HEK293 (cell line): ENCODE data around the gene LRRC23.

ENCODE experiments used
- BCL11B ChIP-seq: fragments of 450-650 bp; formaldehyde crosslinking; IDR thresholded peaks from 2 replicates; pipeline ENCODE4 v1.5.1; 2016; ENCODE audit warnings: low read depth, missing biosample characterization, missing genetic modification characterization
- GLIS1 ChIP-seq: fragments of 450-650 bp; formaldehyde crosslinking; IDR thresholded peaks from 2 replicates; pipeline ENCODE4 v1.5.1; 2016; ENCODE audit warnings: missing biosample characterization, missing genetic modification characterization
- KLF8 ChIP-seq: fragments of 450-650 bp; formaldehyde crosslinking; IDR thresholded peaks from 2 replicates; pipeline ENCODE4 v1.5.1; 2016; ENCODE audit warnings: missing biosample characterization, missing genetic modification characterization
- PRDM1 ChIP-seq: fragments of 450-650 bp; formaldehyde crosslinking; IDR thresholded peaks from 2 replicates; pipeline ENCODE4; 2016; ENCODE audit warnings: missing biosample characterization, missing genetic modification characterization
- SETDB1 ChIP-seq: IDR thresholded peaks from one replicate; pipeline ENCODE4 v1.6.1; 2017; ENCODE audit warnings: mild to moderate bottlenecking, low read length, moderate library complexity, mixed read lengths; ENCODE audit not compliant: insufficient read length
- SP7 ChIP-seq: fragments of 450-650 bp; formaldehyde crosslinking; IDR thresholded peaks from 2 replicates; pipeline ENCODE4 v1.5.1; 2016; ENCODE audit warnings: missing biosample characterization, missing genetic modification characterization
- ZBTB10 ChIP-seq: fragments of 450-650 bp; formaldehyde crosslinking; IDR thresholded peaks from 2 replicates; pipeline ENCODE4 v1.5.1; 2016; ENCODE audit warnings: missing biosample characterization, missing genetic modification characterization
- ZBTB11 ChIP-seq: fragments of 450-650 bp; formaldehyde crosslinking; conservative IDR thresholded peaks from 2 replicates; pipeline ENCODE4 v1.5.1; 2016; ENCODE audit warnings: low read depth, missing biosample characterization, missing genetic modification characterization
- ZEB2 ChIP-seq: fragments of 450-650 bp; formaldehyde crosslinking; IDR thresholded peaks from 2 replicates; pipeline ENCODE4 v1.5.1; 2016; ENCODE audit warnings: missing biosample characterization, missing genetic modification characterization
- ZNF174 ChIP-seq: fragments of 450-650 bp; formaldehyde crosslinking; IDR thresholded peaks from 2 replicates; pipeline ENCODE4 v1.5.0; 2017; ENCODE audit warnings: missing biosample characterization, mild to moderate bottlenecking, missing genetic modification characterization
- ZNF19 ChIP-seq: fragments of 450-650 bp; formaldehyde crosslinking; IDR thresholded peaks from 2 replicates; pipeline ENCODE4; 2016; ENCODE audit warnings: missing biosample characterization, missing genetic modification characterization, low read depth
- ZNF362 ChIP-seq: fragments of 450-650 bp; formaldehyde crosslinking; IDR thresholded peaks from 2 replicates; pipeline ENCODE4 v1.5.1; 2016; ENCODE audit warnings: missing biosample characterization, missing genetic modification characterization
- ZNF366 ChIP-seq: fragments of 450-650 bp; formaldehyde crosslinking; conservative IDR thresholded peaks from 2 replicates; pipeline ENCODE4 v1.5.1; 2016; ENCODE audit warnings: missing biosample characterization, missing genetic modification characterization
- ZNF416 ChIP-seq: fragments of 450-650 bp; formaldehyde crosslinking; IDR thresholded peaks from 2 replicates; pipeline ENCODE4 v1.5.1; 2016; ENCODE audit warnings: missing biosample characterization, missing genetic modification characterization
- ZNF610 ChIP-seq: fragments of 450-650 bp; formaldehyde crosslinking; IDR thresholded peaks from 2 replicates; pipeline ENCODE4 v1.5.1; 2016; ENCODE audit warnings: missing biosample characterization, missing genetic modification characterization, borderline replicate concordance
- ZNF654 ChIP-seq: fragments of 450-650 bp; formaldehyde crosslinking; IDR thresholded peaks from 2 replicates; pipeline ENCODE4 v1.5.1; 2016; ENCODE audit warnings: low read depth, missing biosample characterization, missing genetic modification characterization
- ZNF707 ChIP-seq: fragments of 450-650 bp; formaldehyde crosslinking; IDR thresholded peaks from 2 replicates; pipeline ENCODE4 v1.5.1; 2016; ENCODE audit warnings: missing biosample characterization, missing genetic modification characterization
- ZSCAN16 ChIP-seq: fragments of 450-650 bp; formaldehyde crosslinking; IDR thresholded peaks from 2 replicates; pipeline ENCODE4 v1.5.1; 2016; ENCODE audit warnings: missing biosample characterization, missing genetic modification characterization
- ZSCAN30 ChIP-seq: fragments of 450-650 bp; IDR thresholded peaks from 2 replicates; pipeline ENCODE4 v1.5.1; 2018; ENCODE audit warnings: missing biosample characterization, mild to moderate bottlenecking, missing genetic modification characterization, moderate library complexity
- TF ChIP-seq, protein P1 (sequence below): fragments of 450-650 bp; formaldehyde crosslinking; IDR thresholded peaks from 2 replicates; pipeline ENCODE4 v1.5.1; 2016; ENCODE audit warnings: missing biosample characterization, missing genetic modification characterization
- TF ChIP-seq, protein P2 (sequence below): fragments of 450-650 bp; formaldehyde crosslinking; IDR thresholded peaks from 2 replicates; pipeline ENCODE4 v1.5.1; 2016; ENCODE audit warnings: missing biosample characterization, missing genetic modification characterization
- TF ChIP-seq, protein P3 (sequence below): fragments of 450-650 bp; formaldehyde crosslinking; IDR thresholded peaks from 2 replicates; pipeline ENCODE4 v1.5.1; 2017; ENCODE audit warnings: missing biosample characterization, missing genetic modification characterization
- TF ChIP-seq, protein P4 (sequence below): fragments of 450-650 bp; formaldehyde crosslinking; IDR thresholded peaks from 2 replicates; pipeline ENCODE4 v1.5.1; 2016; ENCODE audit warnings: missing biosample characterization, missing genetic modification characterization

Gene LRRC23

GRCh38 chr12:6944381-6945186, 40.0 kb downstream of the LRRC23 start (continued):
- peak; percentile 58; the same call in 1 of the 2 replicates for TF ChIP-seq ZSCAN30 (tag by site-specific recombination)
- TF ChIP-seq PRDM1 (tag by site-specific recombination): no peak
- TF ChIP-seq ZNF707: no peak
- no peak for TF ChIP-seq ZNF19 (tag by site-specific recombination)
- peak; percentile 91 for TF ChIP-seq ZNF366 (tag by site-specific recombination)
- TF ChIP-seq, protein P1, sequence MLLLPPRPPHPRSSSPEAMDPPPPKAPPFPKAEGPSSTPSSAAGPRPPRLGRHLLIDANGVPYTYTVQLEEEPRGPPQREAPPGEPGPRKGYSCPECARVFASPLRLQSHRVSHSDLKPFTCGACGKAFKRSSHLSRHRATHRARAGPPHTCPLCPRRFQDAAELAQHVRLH (tag by site-specific recombination): no peak; the same call in 1 of the 2 replicates
- no peak; the same call in 1 of the 2 replicates for TF ChIP-seq BCL11B
- TF ChIP-seq KLF8 (tag by site-specific recombination): peak; percentile 91; the same call in 1 of the 2 replicates
- TF ChIP-seq, protein P2, sequence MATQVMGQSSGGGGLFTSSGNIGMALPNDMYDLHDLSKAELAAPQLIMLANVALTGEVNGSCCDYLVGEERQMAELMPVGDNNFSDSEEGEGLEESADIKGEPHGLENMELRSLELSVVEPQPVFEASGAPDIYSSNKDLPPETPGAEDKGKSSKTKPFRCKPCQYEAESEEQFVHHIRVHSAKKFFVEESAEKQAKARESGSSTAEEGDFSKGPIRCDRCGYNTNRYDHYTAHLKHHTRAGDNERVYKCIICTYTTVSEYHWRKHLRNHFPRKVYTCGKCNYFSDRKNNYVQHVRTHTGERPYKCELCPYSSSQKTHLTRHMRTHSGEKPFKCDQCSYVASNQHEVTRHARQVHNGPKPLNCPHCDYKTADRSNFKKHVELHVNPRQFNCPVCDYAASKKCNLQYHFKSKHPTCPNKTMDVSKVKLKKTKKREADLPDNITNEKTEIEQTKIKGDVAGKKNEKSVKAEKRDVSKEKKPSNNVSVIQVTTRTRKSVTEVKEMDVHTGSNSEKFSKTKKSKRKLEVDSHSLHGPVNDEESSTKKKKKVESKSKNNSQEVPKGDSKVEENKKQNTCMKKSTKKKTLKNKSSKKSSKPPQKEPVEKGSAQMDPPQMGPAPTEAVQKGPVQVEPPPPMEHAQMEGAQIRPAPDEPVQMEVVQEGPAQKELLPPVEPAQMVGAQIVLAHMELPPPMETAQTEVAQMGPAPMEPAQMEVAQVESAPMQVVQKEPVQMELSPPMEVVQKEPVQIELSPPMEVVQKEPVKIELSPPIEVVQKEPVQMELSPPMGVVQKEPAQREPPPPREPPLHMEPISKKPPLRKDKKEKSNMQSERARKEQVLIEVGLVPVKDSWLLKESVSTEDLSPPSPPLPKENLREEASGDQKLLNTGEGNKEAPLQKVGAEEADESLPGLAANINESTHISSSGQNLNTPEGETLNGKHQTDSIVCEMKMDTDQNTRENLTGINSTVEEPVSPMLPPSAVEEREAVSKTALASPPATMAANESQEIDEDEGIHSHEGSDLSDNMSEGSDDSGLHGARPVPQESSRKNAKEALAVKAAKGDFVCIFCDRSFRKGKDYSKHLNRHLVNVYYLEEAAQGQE (tag by site-specific recombination): no peak; the same call in 1 of the 2 replicates
- 0 out of 2 replicates have a peak, but pooled peaks have one; percentile 11 for TF ChIP-seq ZNF610
- no peak; the same call in 1 of the 2 replicates for TF ChIP-seq ZBTB10 (tag by site-specific recombination)
- TF ChIP-seq, protein P3, sequence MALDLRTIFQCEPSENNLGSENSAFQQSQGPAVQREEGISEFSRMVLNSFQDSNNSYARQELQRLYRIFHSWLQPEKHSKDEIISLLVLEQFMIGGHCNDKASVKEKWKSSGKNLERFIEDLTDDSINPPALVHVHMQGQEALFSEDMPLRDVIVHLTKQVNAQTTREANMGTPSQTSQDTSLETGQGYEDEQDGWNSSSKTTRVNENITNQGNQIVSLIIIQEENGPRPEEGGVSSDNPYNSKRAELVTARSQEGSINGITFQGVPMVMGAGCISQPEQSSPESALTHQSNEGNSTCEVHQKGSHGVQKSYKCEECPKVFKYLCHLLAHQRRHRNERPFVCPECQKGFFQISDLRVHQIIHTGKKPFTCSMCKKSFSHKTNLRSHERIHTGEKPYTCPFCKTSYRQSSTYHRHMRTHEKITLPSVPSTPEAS (tag by site-specific recombination): no peak
- 0 out of 2 replicates have a peak, but pooled peaks have one; percentile 9 for TF ChIP-seq ZSCAN16 (tag by site-specific recombination)
- TF ChIP-seq ZEB2 (tag by site-specific recombination): peak; percentile 97
- TF ChIP-seq, protein P4, sequence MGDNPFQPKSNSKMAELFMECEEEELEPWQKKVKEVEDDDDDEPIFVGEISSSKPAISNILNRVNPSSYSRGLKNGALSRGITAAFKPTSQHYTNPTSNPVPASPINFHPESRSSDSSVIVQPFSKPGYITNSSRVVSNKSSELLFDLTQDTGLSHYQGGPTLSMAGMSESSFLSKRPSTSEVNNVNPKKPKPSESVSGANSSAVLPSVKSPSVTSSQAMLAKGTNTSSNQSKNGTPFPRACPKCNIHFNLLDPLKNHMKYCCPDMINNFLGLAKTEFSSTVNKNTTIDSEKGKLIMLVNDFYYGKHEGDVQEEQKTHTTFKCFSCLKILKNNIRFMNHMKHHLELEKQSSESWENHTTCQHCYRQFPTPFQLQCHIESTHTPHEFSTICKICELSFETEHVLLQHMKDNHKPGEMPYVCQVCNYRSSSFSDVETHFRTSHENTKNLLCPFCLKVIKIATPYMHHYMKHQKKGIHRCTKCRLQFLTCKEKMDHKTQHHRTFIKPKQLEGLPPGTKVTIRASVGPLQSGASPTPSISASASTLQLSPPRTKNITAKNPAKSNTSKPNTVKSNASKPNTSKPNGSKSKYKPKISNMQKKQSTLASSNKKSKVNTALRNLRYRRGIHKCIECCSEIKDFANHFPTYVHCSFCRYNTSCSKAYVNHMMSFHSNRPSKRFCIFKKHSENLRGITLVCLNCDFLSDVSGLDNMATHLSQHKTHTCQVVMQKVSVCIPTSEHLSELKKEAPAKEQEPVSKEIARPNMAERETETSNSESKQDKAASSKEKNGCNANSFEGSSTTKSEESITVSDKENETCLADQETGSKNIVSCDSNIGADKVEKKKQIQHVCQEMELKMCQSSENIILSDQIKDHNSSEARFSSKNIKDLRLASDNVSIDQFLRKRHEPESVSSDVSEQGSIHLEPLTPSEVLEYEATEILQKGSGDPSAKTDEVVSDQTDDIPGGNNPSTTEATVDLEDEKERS (tag by site-specific recombination): no peak
- TF ChIP-seq ZNF362 (tag by site-specific recombination): no peak; the same call in 1 of the 2 replicates
- peak; percentile 80 for TF ChIP-seq GLIS1 (tag by site-specific recombination)
- peak; percentile 76 for TF ChIP-seq SP7 (tag by site-specific recombination)
- TF ChIP-seq ZNF654 (tag by site-specific recombination): peak; percentile 93
- no peak for TF ChIP-seq ZNF416 (tag by site-specific recombination)
- no peak for TF ChIP-seq SETDB1
- TF ChIP-seq ZNF174 (tag by site-specific recombination): no peak
- TF ChIP-seq ZBTB11 (tag by site-specific recombination): peak; percentile 63
